Neural crest cell (in vitro differentiated cells): ENCODE results near the gene TSPAN18. TPM values are rescaled to one million over a fixed set of nuclear protein-coding genes. Genes with fewer than 3 reads are reported as not detected.

Experiments
- DNase-seq: peaks from one replicate; pipeline ENCODE4 v3.0.0; 2021; ENCODE audit warnings: low read depth, mixed read lengths, low spot score
- H3K27ac Mint-ChIP-seq: one replicate; pipeline ENCODE4 v1.8.0; 2021; ENCODE audit warnings: mild to moderate bottlenecking, mixed read lengths; ENCODE audit not compliant: unreplicated experiment
- H3K27me3 Mint-ChIP-seq: 2 replicates; pipeline ENCODE4 v1.8.0; 2021; ENCODE audit warnings: low read depth, mild to moderate bottlenecking, mixed read lengths
- H3K36me3 Mint-ChIP-seq: 2 replicates; pipeline ENCODE4 v1.8.0; 2021; ENCODE audit warnings: low read depth, mild to moderate bottlenecking, mixed read lengths
- H3K4me1 Mint-ChIP-seq: 2 replicates; pipeline ENCODE4 v1.8.0; 2021; ENCODE audit warnings: mixed read lengths
- H3K4me3 Mint-ChIP-seq: one replicate; pipeline ENCODE4 v1.8.0; 2021; ENCODE audit warnings: mild to moderate bottlenecking, mixed read lengths
- H3K9me3 Mint-ChIP-seq: 2 replicates; pipeline ENCODE4 v1.8.0; 2021; ENCODE audit warnings: mixed read lengths
- total RNA-seq: library from RNA; stranded (reverse); gene quantifications from 2 replicates; pipeline ENCODE4 v1.2.1, GENCODE V29; 2021
- TF ChIP-seq, protein P1 (sequence below): fragments of 200-600 bp; sonication (generic); conservative IDR thresholded peaks from 2 replicates; pipeline ENCODE4 v1.5.0; 2021; ENCODE audit warnings: antibody characterized with exemption, mild to moderate bottlenecking

Gene TSPAN18
- total RNA-seq, 1 donor from 2014 or later, result 125 TPM

DNA sequence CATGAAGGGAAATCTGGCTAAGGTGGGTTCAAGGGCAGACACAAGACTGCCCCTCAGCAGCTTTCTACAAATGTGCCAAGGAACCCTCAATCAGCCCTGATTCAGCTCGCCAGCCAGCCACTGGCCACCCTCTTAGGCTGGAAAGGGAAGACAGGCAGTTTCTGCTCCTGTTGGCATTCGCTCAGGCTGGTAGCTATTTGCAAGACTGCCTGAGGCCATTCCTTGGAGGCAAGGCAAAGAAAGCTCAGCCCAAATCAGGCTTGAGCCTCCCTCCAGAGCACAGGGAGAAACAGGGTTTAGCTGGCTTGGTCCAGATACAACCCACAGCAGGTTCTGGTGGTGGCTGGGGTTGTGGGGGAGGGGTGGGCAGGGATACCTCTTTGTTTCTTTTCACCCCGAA lies 204.7 kb downstream of the TSPAN18 start:
- Mint-ChIP-seq H3K27ac (no peak overlapping the region), H3K27me3 (peaks cover 19% of the 10 kb centered on the region), H3K4me3 (peak overlapping the region; percentile 56), H3K4me1 (peaks cover 29% of the 10 kb centered on the region), H3K9me3 (no peaks in the 10 kb centered on the region), H3K36me3 (peaks cover 4% of the 10 kb centered on the region)
- DNase-seq, result no peak
- TF ChIP-seq, protein P1, sequence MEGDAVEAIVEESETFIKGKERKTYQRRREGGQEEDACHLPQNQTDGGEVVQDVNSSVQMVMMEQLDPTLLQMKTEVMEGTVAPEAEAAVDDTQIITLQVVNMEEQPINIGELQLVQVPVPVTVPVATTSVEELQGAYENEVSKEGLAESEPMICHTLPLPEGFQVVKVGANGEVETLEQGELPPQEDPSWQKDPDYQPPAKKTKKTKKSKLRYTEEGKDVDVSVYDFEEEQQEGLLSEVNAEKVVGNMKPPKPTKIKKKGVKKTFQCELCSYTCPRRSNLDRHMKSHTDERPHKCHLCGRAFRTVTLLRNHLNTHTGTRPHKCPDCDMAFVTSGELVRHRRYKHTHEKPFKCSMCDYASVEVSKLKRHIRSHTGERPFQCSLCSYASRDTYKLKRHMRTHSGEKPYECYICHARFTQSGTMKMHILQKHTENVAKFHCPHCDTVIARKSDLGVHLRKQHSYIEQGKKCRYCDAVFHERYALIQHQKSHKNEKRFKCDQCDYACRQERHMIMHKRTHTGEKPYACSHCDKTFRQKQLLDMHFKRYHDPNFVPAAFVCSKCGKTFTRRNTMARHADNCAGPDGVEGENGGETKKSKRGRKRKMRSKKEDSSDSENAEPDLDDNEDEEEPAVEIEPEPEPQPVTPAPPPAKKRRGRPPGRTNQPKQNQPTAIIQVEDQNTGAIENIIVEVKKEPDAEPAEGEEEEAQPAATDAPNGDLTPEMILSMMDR, result no peak

DNA sequence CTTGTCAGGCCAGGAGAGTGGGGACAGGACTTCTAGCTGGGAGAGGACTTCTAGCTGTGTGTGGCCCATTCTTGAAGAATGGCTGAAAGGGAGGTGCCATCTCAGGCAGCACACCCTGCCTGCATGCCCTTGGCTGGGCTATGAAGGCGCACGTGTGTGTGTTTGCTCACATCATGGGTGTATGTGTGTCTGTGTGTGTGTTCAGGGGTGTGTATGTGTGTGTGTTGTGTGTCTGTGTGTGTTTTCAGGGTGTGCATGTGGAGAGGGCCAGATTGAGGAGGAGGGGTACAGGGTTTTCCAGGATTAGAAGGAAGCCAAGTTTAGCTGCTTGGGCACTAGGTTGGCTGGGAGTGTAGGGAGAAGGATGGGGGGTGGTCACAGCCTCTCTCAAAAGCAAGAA lies 207.3 kb downstream of the TSPAN18 start:
- Mint-ChIP-seq H3K36me3 (peaks cover 4% of the 10 kb centered on the region), H3K4me3 (peak overlapping the region; percentile 17), H3K27ac (peak overlapping the region; percentile 64), H3K9me3 (no peaks in the 10 kb centered on the region), H3K4me1 (peaks cover 19% of the 10 kb centered on the region), H3K27me3 (peaks cover 17% of the 10 kb centered on the region)
- DNase-seq, result no peak
- TF ChIP-seq, protein P1, result no peak

DNA sequence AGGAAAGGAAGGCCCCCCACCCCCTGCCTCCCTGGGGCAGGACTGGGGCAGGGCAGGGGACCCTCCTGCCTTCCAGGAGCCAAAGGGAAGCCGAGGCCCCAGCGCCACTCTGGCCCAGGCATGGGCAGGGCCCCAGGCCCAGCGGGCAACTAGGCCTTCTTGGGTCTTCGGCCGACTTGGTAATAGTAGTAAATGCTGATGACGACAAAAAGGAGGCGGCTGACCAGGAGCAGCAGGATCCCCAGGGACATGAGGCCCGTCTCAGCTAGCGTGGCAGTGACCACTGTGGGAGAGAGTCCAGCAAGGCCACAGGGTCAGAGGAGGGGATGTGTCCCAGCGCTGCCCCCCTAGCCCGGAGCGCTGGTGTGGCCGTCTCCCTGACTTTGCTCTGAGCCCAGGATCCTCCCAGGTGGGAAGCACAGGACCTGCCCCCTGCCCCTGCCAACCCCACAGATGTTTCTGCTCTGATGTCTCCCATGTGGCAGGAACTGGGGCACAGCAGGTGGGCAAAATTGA lies 208.0 kb downstream of the TSPAN18 start:
- TF ChIP-seq, protein P1, result no peak
- H3K4me1 Mint-ChIP-seq, result peaks cover 23% of the 10 kb centered on the region
- peaks cover 17% of the 10 kb centered on the region for H3K27me3 Mint-ChIP-seq

DNA sequence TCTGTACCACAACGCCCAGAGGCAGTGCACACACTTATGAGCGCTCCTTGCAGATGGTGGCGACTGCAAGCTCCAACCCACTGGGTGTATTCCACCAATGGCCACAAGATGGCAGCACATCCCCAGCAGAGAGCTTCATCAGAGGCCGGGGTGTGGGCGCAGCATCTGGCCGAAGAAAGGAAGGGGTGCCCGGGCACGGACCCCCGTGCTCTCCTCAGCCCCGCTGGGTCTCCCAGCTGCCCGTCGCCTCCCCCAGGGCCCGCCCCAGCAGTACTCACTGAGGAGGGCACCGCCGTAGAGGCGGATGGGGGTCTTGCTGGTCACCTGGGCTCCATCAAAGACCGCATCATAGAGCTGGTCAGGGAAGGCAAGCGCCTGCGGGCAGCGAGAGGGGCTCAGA lies 209.8 kb downstream of the TSPAN18 start:
- Mint-ChIP-seq H3K36me3 (peaks cover 4% of the 10 kb centered on the region), H3K4me1 (peaks cover 26% of the 10 kb centered on the region), H3K4me3 (peak overlapping the region; percentile 75), H3K27me3 (peaks cover 12% of the 10 kb centered on the region), H3K27ac (no peak overlapping the region), H3K9me3 (no peaks in the 10 kb centered on the region)
- DNase-seq, result peak; percentile 78
- TF ChIP-seq, protein P1, result peak; percentile 78

More for the DNA sequence above, 208.0 kb downstream of the TSPAN18 start:
- no peak overlapping the region for H3K27ac Mint-ChIP-seq
- H3K9me3 Mint-ChIP-seq, result no peaks in the 10 kb centered on the region
- no peak for DNase-seq
- peaks cover 4% of the 10 kb centered on the region for H3K36me3 Mint-ChIP-seq
- peak overlapping the region; percentile 34 for H3K4me3 Mint-ChIP-seq

DNA sequence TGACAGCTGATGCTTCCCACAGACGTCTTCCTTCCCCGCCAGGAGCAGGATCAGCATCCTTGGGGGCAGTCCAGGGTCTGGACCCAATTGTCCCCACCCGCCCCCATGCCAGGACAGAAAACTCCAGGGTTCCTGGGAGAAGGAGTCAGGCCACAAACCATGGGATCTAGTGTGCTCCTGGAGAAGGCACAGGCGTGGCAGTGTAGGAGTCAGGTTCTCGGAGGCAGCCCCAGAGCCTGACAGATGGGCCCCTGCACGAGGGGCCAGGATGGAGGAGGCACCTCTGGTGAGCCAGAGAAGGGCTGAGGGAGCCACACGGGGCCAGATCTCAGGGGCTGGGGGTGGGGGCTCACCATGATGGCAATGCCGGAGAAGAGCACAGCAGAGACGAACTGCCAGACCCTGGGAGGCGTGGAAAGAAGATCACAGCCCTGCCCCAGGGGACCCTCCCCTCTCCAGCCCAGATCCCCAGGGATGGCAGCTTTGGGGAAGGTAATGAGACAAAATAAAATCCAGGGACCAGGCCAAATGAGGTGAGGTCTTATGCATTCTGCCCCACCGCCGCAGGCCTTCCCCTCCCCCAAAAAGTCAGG lies 210.3 kb downstream of the TSPAN18 start:
- no peak for DNase-seq
- Mint-ChIP-seq H3K36me3 (peaks cover 4% of the 10 kb centered on the region), H3K9me3 (no peaks in the 10 kb centered on the region), H3K4me1 (peaks cover 24% of the 10 kb centered on the region), H3K4me3 (no peak overlapping the region), H3K27ac (no peak overlapping the region), H3K27me3 (peaks cover 9% of the 10 kb centered on the region)
- TF ChIP-seq, protein P1, result no peak
